Measurements from ENCODE around the gene LIN7C. TPM values are rescaled to one million over a fixed set of nuclear protein-coding genes. Genes with fewer than 3 reads are reported as not detected.

The LIN7C gene
- total RNA-seq (2012; rRNA removed), result 48.5 and 60.1 TPM in 2 replicates

GRCh38 chr11:27506200-27507182 lies at the start of gene LIN7C:
TSS of gene LIN7C (minus strand) at chr11:27506769. CDS start at chr11:27506752, 17 bp downstream.
- peak within 1 kb of the TSS; percentile 99 for H3K4me3 ChIP-seq (ENCODE audit: low read length)

GRCh38 chr11:27555264-27555663 lies 48.7 kb upstream of the LIN7C start:
- no peaks in the 10 kb centered on the region for H3K27me3 ChIP-seq (ENCODE audit: control insufficient read depth, insufficient read depth, low read length)
- H3K4me3 ChIP-seq (ENCODE audit: low read length), result no peak overlapping the region
- peaks cover 7% of the 10 kb centered on the region for H3K4me1 ChIP-seq (ENCODE audit: control insufficient read depth, insufficient read depth, low read length)
- H3K36me3 ChIP-seq (ENCODE audit: insufficient read depth, low read length), result no peaks in the 10 kb centered on the region
- H3K4me2 ChIP-seq (ENCODE audit: low read length), result no peak overlapping the region
- H3K9ac ChIP-seq (ENCODE audit: low read depth, low read length), result no peak overlapping the region
- no peaks in the 10 kb centered on the region for H3K9me3 ChIP-seq (replicated peaks; ENCODE audit: low read length)

More at GRCh38 chr11:27506200-27507182, at the start of gene LIN7C:
- peaks cover 20% of the 10 kb centered on the region for H3K4me1 ChIP-seq (ENCODE audit: control insufficient read depth, insufficient read depth, low read length)
- H3K9me3 ChIP-seq (replicated peaks; ENCODE audit: low read length), result no peaks in the 10 kb centered on the region
- H3K27me3 ChIP-seq (ENCODE audit: control insufficient read depth, insufficient read depth, low read length), result no peaks in the 10 kb centered on the region
- peaks cover 6% of the 10 kb centered on the region for H3K36me3 ChIP-seq (ENCODE audit: insufficient read depth, low read length)
- peak within 1 kb of the TSS; percentile 97 for H3K9ac ChIP-seq (ENCODE audit: low read depth, low read length)
- H3K4me2 ChIP-seq (ENCODE audit: low read length), result peak within 1 kb of the TSS; percentile 81

- Histone ChIP-seq H3K9ac (ENCODE audit: low read depth, low read length) (no peak overlapping the region), H3K36me3 (ENCODE audit: insufficient read depth, low read length) (no peaks in the 10 kb centered on the region), H3K4me3 (ENCODE audit: low read length) (no peak overlapping the region), H3K4me2 (ENCODE audit: low read length) (no peak overlapping the region), H3K4me1 (ENCODE audit: control insufficient read depth, insufficient read depth, low read length) (peaks cover 7% of the 10 kb centered on the region), H3K27me3 (ENCODE audit: control insufficient read depth, insufficient read depth, low read length) (no peaks in the 10 kb centered on the region), H3K9me3 (replicated peaks; ENCODE audit: low read length) (no peaks in the 10 kb centered on the region)
Measured at GRCh38 chr11:27553186-27553585, 46.6 kb upstream of the LIN7C start.

- Histone ChIP-seq H3K36me3 (ENCODE audit: insufficient read depth, low read length) (no peaks in the 10 kb centered on the region), H3K4me1 (ENCODE audit: control insufficient read depth, insufficient read depth, low read length) (peaks cover 7% of the 10 kb centered on the region), H3K4me3 (ENCODE audit: low read length) (no peak overlapping the region), H3K9ac (ENCODE audit: low read depth, low read length) (no peak overlapping the region), H3K4me2 (ENCODE audit: low read length) (no peak overlapping the region), H3K27me3 (ENCODE audit: control insufficient read depth, insufficient read depth, low read length) (no peaks in the 10 kb centered on the region), H3K9me3 (replicated peaks; ENCODE audit: low read length) (no peaks in the 10 kb centered on the region)
Measured at GRCh38 chr11:27552341-27552740, 45.8 kb upstream of the LIN7C start.

- Histone ChIP-seq H3K4me1 (ENCODE audit: control insufficient read depth, insufficient read depth, low read length) (peaks cover 8% of the 10 kb centered on the region), H3K27me3 (ENCODE audit: control insufficient read depth, insufficient read depth, low read length) (no peaks in the 10 kb centered on the region), H3K4me3 (ENCODE audit: low read length) (no peak overlapping the region), H3K9ac (ENCODE audit: low read depth, low read length) (no peak overlapping the region), H3K9me3 (replicated peaks; ENCODE audit: low read length) (no peaks in the 10 kb centered on the region), H3K4me2 (ENCODE audit: low read length) (no peak overlapping the region), H3K36me3 (ENCODE audit: insufficient read depth, low read length) (no peaks in the 10 kb centered on the region)
Measured at GRCh38 chr11:27551127-27551526, 44.6 kb upstream of the LIN7C start.

GRCh38 chr11:27545946-27546345 lies 39.4 kb upstream of the LIN7C start:
- no peaks in the 10 kb centered on the region for H3K27me3 ChIP-seq (ENCODE audit: control insufficient read depth, insufficient read depth, low read length)
- no peaks in the 10 kb centered on the region for H3K9me3 ChIP-seq (replicated peaks; ENCODE audit: low read length)
- no peak overlapping the region for H3K4me2 ChIP-seq (ENCODE audit: low read length)
- H3K4me1 ChIP-seq (ENCODE audit: control insufficient read depth, insufficient read depth, low read length), result peaks cover 5% of the 10 kb centered on the region
- H3K4me3 ChIP-seq (ENCODE audit: low read length), result no peak overlapping the region
- no peak overlapping the region for H3K9ac ChIP-seq (ENCODE audit: low read depth, low read length)
- H3K36me3 ChIP-seq (ENCODE audit: insufficient read depth, low read length), result no peaks in the 10 kb centered on the region

GRCh38 chr11:27545035-27545434 lies 38.5 kb upstream of the LIN7C start:
- Histone ChIP-seq H3K4me1 (ENCODE audit: control insufficient read depth, insufficient read depth, low read length) (peaks cover 5% of the 10 kb centered on the region), H3K4me2 (ENCODE audit: low read length) (no peak overlapping the region), H3K27me3 (ENCODE audit: control insufficient read depth, insufficient read depth, low read length) (no peaks in the 10 kb centered on the region), H3K9me3 (replicated peaks; ENCODE audit: low read length) (no peaks in the 10 kb centered on the region), H3K4me3 (ENCODE audit: low read length) (no peak overlapping the region), H3K9ac (ENCODE audit: low read depth, low read length) (no peak overlapping the region), H3K36me3 (ENCODE audit: insufficient read depth, low read length) (no peaks in the 10 kb centered on the region)

- no peaks in the 10 kb centered on the region for H3K9me3 ChIP-seq (replicated peaks; ENCODE audit: low read length)
- H3K4me2 ChIP-seq (ENCODE audit: low read length), result no peak overlapping the region
- H3K36me3 ChIP-seq (ENCODE audit: insufficient read depth, low read length), result no peaks in the 10 kb centered on the region
- H3K4me1 ChIP-seq (ENCODE audit: control insufficient read depth, insufficient read depth, low read length), result peaks cover 5% of the 10 kb centered on the region
- no peak overlapping the region for H3K4me3 ChIP-seq (ENCODE audit: low read length)
- H3K9ac ChIP-seq (ENCODE audit: low read depth, low read length), result no peak overlapping the region
- no peaks in the 10 kb centered on the region for H3K27me3 ChIP-seq (ENCODE audit: control insufficient read depth, insufficient read depth, low read length)
Measured at GRCh38 chr11:27541790-27542189, 35.2 kb upstream of the LIN7C start.

GRCh38 chr11:27540051-27540450 lies 33.5 kb upstream of the LIN7C start:
- H3K4me2 ChIP-seq (ENCODE audit: low read length), result no peak overlapping the region
- no peak overlapping the region for H3K9ac ChIP-seq (ENCODE audit: low read depth, low read length)
- no peaks in the 10 kb centered on the region for H3K27me3 ChIP-seq (ENCODE audit: control insufficient read depth, insufficient read depth, low read length)
- H3K9me3 ChIP-seq (replicated peaks; ENCODE audit: low read length), result no peaks in the 10 kb centered on the region
- no peak overlapping the region for H3K4me3 ChIP-seq (ENCODE audit: low read length)
- H3K36me3 ChIP-seq (ENCODE audit: insufficient read depth, low read length), result no peaks in the 10 kb centered on the region
- H3K4me1 ChIP-seq (ENCODE audit: control insufficient read depth, insufficient read depth, low read length), result no peaks in the 10 kb centered on the region

GRCh38 chr11:27535103-27535502 lies 28.5 kb upstream of the LIN7C start:
- Histone ChIP-seq H3K4me3 (ENCODE audit: low read length) (no peak overlapping the region), H3K4me2 (ENCODE audit: low read length) (no peak overlapping the region), H3K27me3 (ENCODE audit: control insufficient read depth, insufficient read depth, low read length) (no peaks in the 10 kb centered on the region), H3K9me3 (replicated peaks; ENCODE audit: low read length) (no peaks in the 10 kb centered on the region), H3K36me3 (ENCODE audit: insufficient read depth, low read length) (no peaks in the 10 kb centered on the region), H3K9ac (ENCODE audit: low read depth, low read length) (no peak overlapping the region), H3K4me1 (ENCODE audit: control insufficient read depth, insufficient read depth, low read length) (peaks cover 12% of the 10 kb centered on the region)

GRCh38 chr11:27532652-27533325 lies 26.2 kb upstream of the LIN7C start:
- H3K4me2 ChIP-seq (ENCODE audit: low read length), result peak overlapping the region; percentile 19
- no peak overlapping the region for H3K4me3 ChIP-seq (ENCODE audit: low read length)
- no peaks in the 10 kb centered on the region for H3K9me3 ChIP-seq (replicated peaks; ENCODE audit: low read length)
- H3K4me1 ChIP-seq (ENCODE audit: control insufficient read depth, insufficient read depth, low read length), result peaks cover 12% of the 10 kb centered on the region
- no peaks in the 10 kb centered on the region for H3K36me3 ChIP-seq (ENCODE audit: insufficient read depth, low read length)
- no peaks in the 10 kb centered on the region for H3K27me3 ChIP-seq (ENCODE audit: control insufficient read depth, insufficient read depth, low read length)
- H3K9ac ChIP-seq (ENCODE audit: low read depth, low read length), result no peak overlapping the region
